Mesendoderm (in vitro differentiated cells): Measurements from ENCODE around the gene ACCSL. TPM values are rescaled to one million over a fixed set of nuclear protein-coding genes. Genes with fewer than 3 reads are reported as not detected.

ENCODE experiments used
- DNase-seq: peaks from one replicate; pipeline ENCODE4 v3.0.0; 2013
- H2AK5ac ChIP-seq: 2 replicates; pipeline ENCODE4 v1.6.1; 2013; ENCODE audit warnings: low read length, inconsistent platforms
- H2BK120ac ChIP-seq: 2 replicates; pipeline ENCODE4 v1.6.1; 2013; ENCODE audit warnings: low read depth, mild to moderate bottlenecking, low read length, moderate library complexity, mixed read lengths
- H2BK15ac ChIP-seq: replicated peaks from 2 replicates; pipeline ENCODE4 v1.6.1; 2013; ENCODE audit warnings: low read depth, mild to moderate bottlenecking, moderate library complexity
- H2BK5ac ChIP-seq: 2 replicates; pipeline ENCODE4 v1.6.1; 2013; ENCODE audit warnings: low read length, inconsistent platforms
- H3K18ac ChIP-seq: 2 replicates; pipeline ENCODE4 v1.6.1; 2013; ENCODE audit warnings: mild to moderate bottlenecking, low read length, mixed read lengths
- H3K23ac ChIP-seq: one replicate; pipeline ENCODE4 v1.6.1; 2013; ENCODE audit warnings: low read length
- H3K27ac ChIP-seq: 2 replicates; pipeline ENCODE4 v1.5.1; 2013; ENCODE audit warnings: low read depth, mild to moderate bottlenecking, inconsistent platforms, low read length, moderate library complexity
- H3K27me3 ChIP-seq: 2 replicates; pipeline ENCODE4 v1.6.1; 2013; ENCODE audit warnings: low read length, control low read depth, mild to moderate bottlenecking, inconsistent platforms; ENCODE audit not compliant: insufficient read depth, poor library complexity
- H3K36me3 ChIP-seq: 2 replicates; pipeline ENCODE4 v1.6.1; 2013; ENCODE audit warnings: low read length, inconsistent platforms; ENCODE audit not compliant: control insufficient read depth, insufficient read depth
- H3K4ac ChIP-seq: one replicate; pipeline ENCODE4 v1.6.1; 2013; ENCODE audit warnings: low read depth, mild to moderate bottlenecking, low read length, moderate library complexity
- H3K4me1 ChIP-seq: 2 replicates; pipeline ENCODE4 v1.6.1; 2013; ENCODE audit warnings: low read depth, low read length, inconsistent platforms; ENCODE audit not compliant: control insufficient read depth
- H3K4me2 ChIP-seq: 2 replicates; pipeline ENCODE4 v1.6.1; 2013; ENCODE audit warnings: low read length
- H3K4me3 ChIP-seq: 2 replicates; pipeline ENCODE4 v1.5.1; 2013; ENCODE audit warnings: mild to moderate bottlenecking, low read length
- H3K56ac ChIP-seq: one replicate; pipeline ENCODE4 v1.6.1; 2013; ENCODE audit warnings: low read length
- H3K79me1 ChIP-seq: 2 replicates; pipeline ENCODE4 v1.6.1; 2013; ENCODE audit warnings: low read length, inconsistent platforms
- H3K79me2 ChIP-seq: 2 replicates; pipeline ENCODE4 v1.6.1; 2013; ENCODE audit warnings: mild to moderate bottlenecking, low read length; ENCODE audit not compliant: control insufficient read depth, insufficient read depth
- H3K9ac ChIP-seq: 2 replicates; pipeline ENCODE4 v1.6.1; 2013; ENCODE audit warnings: low read length, inconsistent platforms
- H4K5ac ChIP-seq: one replicate; pipeline ENCODE4 v1.6.1; 2013; ENCODE audit warnings: low read length
- H4K8ac ChIP-seq: one replicate; pipeline ENCODE4 v1.6.1; 2013; ENCODE audit warnings: low read depth, mild to moderate bottlenecking, control low read depth, low read length, moderate library complexity
- WGBS: extraction: QIAGEN DNeasy Blood & Tissue Kit; methylation state at CpG from one replicate; pipeline ENCODE4 v1.1.7; 2013; ENCODE audit warnings: low lambda C conversion rate, missing lambda C conversion rate; ENCODE audit not compliant: insufficient coverage; ENCODE audit errors: extremely low coverage; 5-methylcytosine and 5-hydroxymethylcytosine counted together
- polyA plus RNA-seq, 2 experiments: library from polyadenylated mRNA; stranded (reverse); fragments of 200-250 nt; gene quantifications; one replicate each; pipeline ENCODE4 v1.2.3, GENCODE V29; 2013

The ACCSL gene
- not detected for polyA plus RNA-seq (2013, experiment 1 of 2)
- polyA plus RNA-seq (2013, experiment 2 of 2) = not detected

GRCh38 chr11:44047931-44048431 lies at the start of gene ACCSL:
Gene ACCSL, plus strand, starts transcription at chr11:44047981. Its CDS starts 56 bp downstream, at chr11:44048037.
- Histone ChIP-seq H2BK5ac (no peak within 1 kb of the TSS), H3K79me1 (no peaks in the 10 kb centered on the region), H3K27me3 (no peaks in the 10 kb centered on the region), H3K18ac (no peak within 1 kb of the TSS), H3K4me2 (no peak within 1 kb of the TSS), H3K27ac (no peak within 1 kb of the TSS), H4K5ac (no peak within 1 kb of the TSS), H2BK120ac (no peak within 1 kb of the TSS), H3K9ac (no peak within 1 kb of the TSS), H2BK15ac (no peak within 1 kb of the TSS), H3K23ac (no peak within 1 kb of the TSS), H2AK5ac (no peak within 1 kb of the TSS), H3K4ac (no peak within 1 kb of the TSS), H3K36me3 (no peaks in the 10 kb centered on the region), H3K79me2 (no peaks in the 10 kb centered on the region), H4K8ac (no peak within 1 kb of the TSS), H3K4me1 (no peaks in the 10 kb centered on the region), H3K4me3 (no peak within 1 kb of the TSS), H3K56ac (no peak within 1 kb of the TSS)
- no CpG with 5 or more reads among the region's 12 CpGs for WGBS
- DNase-seq = no peak

- Histone ChIP-seq H3K9ac (no peak overlapping the region), H3K4me1 (no peaks in the 10 kb centered on the region), H4K8ac (no peak overlapping the region), H4K5ac (no peak overlapping the region), H3K79me2 (no peaks in the 10 kb centered on the region), H3K56ac (no peak overlapping the region), H2BK120ac (no peak overlapping the region), H2BK15ac (no peak overlapping the region), H2BK5ac (no peak overlapping the region), H3K36me3 (no peaks in the 10 kb centered on the region), H3K18ac (no peak overlapping the region), H3K23ac (no peak overlapping the region), H3K27ac (no peak overlapping the region), H3K79me1 (no peaks in the 10 kb centered on the region), H3K4me2 (no peak overlapping the region), H3K4ac (no peak overlapping the region), H2AK5ac (no peak overlapping the region), H3K4me3 (no peak overlapping the region), H3K27me3 (no peaks in the 10 kb centered on the region)
- DNase-seq = no peak
- no CpG with 5 or more reads among the region's 1 CpG for WGBS
Measured at GRCh38 chr11:43998308-43998707, 49.5 kb upstream of the ACCSL start.

- no peak overlapping the region for H3K18ac ChIP-seq
- DNase-seq = no peak
- H4K5ac ChIP-seq = no peak overlapping the region
- H3K4me1 ChIP-seq = no peaks in the 10 kb centered on the region
- no peaks in the 10 kb centered on the region for H3K36me3 ChIP-seq
- no peak overlapping the region for H3K23ac ChIP-seq
- no peak overlapping the region for H2BK120ac ChIP-seq
- no peaks in the 10 kb centered on the region for H3K27me3 ChIP-seq
- no peak overlapping the region for H3K27ac ChIP-seq
- H3K79me1 ChIP-seq = no peaks in the 10 kb centered on the region
- H3K56ac ChIP-seq = no peak overlapping the region
- H2BK5ac ChIP-seq = no peak overlapping the region
- WGBS = no CpG with 5 or more reads among the region's 2 CpGs
- no peak overlapping the region for H3K9ac ChIP-seq
- H2AK5ac ChIP-seq = no peak overlapping the region
- no peak overlapping the region for H3K4me3 ChIP-seq
- H3K4me2 ChIP-seq = no peak overlapping the region
- H2BK15ac ChIP-seq = no peak overlapping the region
- no peak overlapping the region for H3K4ac ChIP-seq
- H4K8ac ChIP-seq = no peak overlapping the region
- no peaks in the 10 kb centered on the region for H3K79me2 ChIP-seq
Measured at GRCh38 chr11:44000731-44001130, 47.0 kb upstream of the ACCSL start.

- no CpG with 5 or more reads among the region's 18 CpGs for WGBS
- no peak for DNase-seq
- H3K79me1 ChIP-seq = no peaks in the 10 kb centered on the region
- H3K27me3 ChIP-seq = no peaks in the 10 kb centered on the region
- no peaks in the 10 kb centered on the region for H3K36me3 ChIP-seq
- no peak overlapping the region for H3K4ac ChIP-seq
- no peak overlapping the region for H3K23ac ChIP-seq
- no peak overlapping the region for H2BK120ac ChIP-seq
- H4K8ac ChIP-seq = no peak overlapping the region
- no peak overlapping the region for H2BK15ac ChIP-seq
- H3K4me3 ChIP-seq = no peak overlapping the region
- no peak overlapping the region for H3K9ac ChIP-seq
- H4K5ac ChIP-seq = no peak overlapping the region
- H3K79me2 ChIP-seq = no peaks in the 10 kb centered on the region
- H3K4me2 ChIP-seq = no peak overlapping the region
- H3K18ac ChIP-seq = no peak overlapping the region
- no peak overlapping the region for H3K56ac ChIP-seq
- H2BK5ac ChIP-seq = no peak overlapping the region
- no peak overlapping the region for H2AK5ac ChIP-seq
- no peak overlapping the region for H3K27ac ChIP-seq
- no peaks in the 10 kb centered on the region for H3K4me1 ChIP-seq
Measured at GRCh38 chr11:44002191-44003093, 45.3 kb upstream of the ACCSL start.

GRCh38 chr11:44003736-44004451 lies 43.9 kb upstream of the ACCSL start:
- Histone ChIP-seq H2AK5ac (no peak overlapping the region), H3K79me2 (no peaks in the 10 kb centered on the region), H2BK5ac (no peak overlapping the region), H3K27me3 (no peaks in the 10 kb centered on the region), H3K4me3 (no peak overlapping the region), H3K4ac (no peak overlapping the region), H3K36me3 (no peaks in the 10 kb centered on the region), H3K79me1 (no peaks in the 10 kb centered on the region), H3K27ac (no peak overlapping the region), H3K9ac (no peak overlapping the region), H3K23ac (no peak overlapping the region), H3K4me2 (no peak overlapping the region), H3K18ac (no peak overlapping the region), H4K8ac (no peak overlapping the region), H2BK15ac (no peak overlapping the region), H2BK120ac (no peak overlapping the region), H4K5ac (no peak overlapping the region), H3K56ac (no peak overlapping the region), H3K4me1 (no peaks in the 10 kb centered on the region)
- no CpG with 5 or more reads among the region's 9 CpGs for WGBS
- DNase-seq = no peak
